Stimulated activated CD4-positive, alpha-beta T cell treated with anti-CD3 and anti-CD28 coated beads, Interleukin-1b, Interleukin-23, amount 100 ng/mL, for 24 hours (primary cell): ENCODE data around the gene SOCS2.

ENCODE experiments used
- DNase-seq, 4 experiments: peaks; one replicate each; pipeline ENCODE4 v3.0.0-alpha.2; 2020; ENCODE audit warnings: low read depth in 4 of 4, low spot score in 1 of 4

SOCS2 gene

DNA sequence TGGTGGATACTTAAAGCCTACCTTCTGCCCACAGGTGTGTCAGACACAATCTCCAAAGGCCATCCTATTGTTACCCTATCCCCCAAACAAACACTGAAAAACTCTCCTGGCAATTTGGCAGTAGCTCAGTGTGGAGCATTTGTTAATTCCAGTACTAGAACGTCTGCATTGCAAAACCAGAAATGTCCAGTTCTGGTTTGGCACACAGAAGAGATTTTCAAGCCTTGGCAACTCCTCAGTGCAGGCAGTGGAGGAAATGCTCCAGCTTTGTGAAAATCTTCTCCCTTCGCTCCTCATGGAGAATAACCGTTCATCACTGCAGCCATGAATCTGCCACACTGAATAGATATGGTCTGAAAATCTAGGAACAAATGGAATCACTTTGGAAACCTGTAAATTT is 5.3 kb upstream of the SOCS2 start:
- no peak for DNase-seq

DNA sequence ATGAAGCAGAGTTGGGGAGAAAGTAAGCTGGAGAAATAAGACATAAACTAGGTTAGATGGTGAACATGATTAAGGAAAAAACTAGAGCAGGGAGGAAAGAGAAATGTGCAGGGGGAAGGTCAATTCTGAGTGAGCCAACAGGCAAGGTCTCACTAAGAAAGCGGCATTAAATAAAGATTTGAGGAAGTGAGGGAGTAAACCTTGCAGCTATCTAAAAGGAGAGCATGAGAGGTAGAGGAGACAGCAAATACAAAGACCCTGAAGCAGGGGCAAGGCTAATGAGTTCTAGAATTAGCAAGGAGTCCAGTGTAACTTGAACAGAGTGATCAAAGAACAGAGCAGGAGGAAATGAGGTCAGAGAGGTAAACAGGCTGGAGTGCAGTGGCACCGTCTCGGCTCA is 4.4 kb upstream of the SOCS2 start:
- DNase-seq: no peak

DNA sequence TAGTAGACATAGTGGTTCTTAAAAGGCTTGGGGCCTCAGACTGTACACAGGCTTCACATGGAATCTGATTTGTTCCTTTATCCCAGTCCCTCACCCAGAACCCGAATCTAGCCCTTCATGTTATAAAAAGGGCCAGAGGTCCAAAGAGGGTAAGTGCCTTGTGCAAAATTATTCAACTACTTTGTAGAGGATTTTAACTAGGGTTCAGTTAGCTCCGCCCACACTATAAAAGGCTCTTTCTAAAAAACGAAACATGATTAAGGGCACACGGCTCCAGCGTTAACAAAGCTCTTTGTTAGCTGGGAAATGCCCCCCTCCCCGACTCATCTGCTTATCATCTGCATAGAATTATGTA is 3.2 kb upstream of the SOCS2 start:
- DNase-seq: no peak

DNA sequence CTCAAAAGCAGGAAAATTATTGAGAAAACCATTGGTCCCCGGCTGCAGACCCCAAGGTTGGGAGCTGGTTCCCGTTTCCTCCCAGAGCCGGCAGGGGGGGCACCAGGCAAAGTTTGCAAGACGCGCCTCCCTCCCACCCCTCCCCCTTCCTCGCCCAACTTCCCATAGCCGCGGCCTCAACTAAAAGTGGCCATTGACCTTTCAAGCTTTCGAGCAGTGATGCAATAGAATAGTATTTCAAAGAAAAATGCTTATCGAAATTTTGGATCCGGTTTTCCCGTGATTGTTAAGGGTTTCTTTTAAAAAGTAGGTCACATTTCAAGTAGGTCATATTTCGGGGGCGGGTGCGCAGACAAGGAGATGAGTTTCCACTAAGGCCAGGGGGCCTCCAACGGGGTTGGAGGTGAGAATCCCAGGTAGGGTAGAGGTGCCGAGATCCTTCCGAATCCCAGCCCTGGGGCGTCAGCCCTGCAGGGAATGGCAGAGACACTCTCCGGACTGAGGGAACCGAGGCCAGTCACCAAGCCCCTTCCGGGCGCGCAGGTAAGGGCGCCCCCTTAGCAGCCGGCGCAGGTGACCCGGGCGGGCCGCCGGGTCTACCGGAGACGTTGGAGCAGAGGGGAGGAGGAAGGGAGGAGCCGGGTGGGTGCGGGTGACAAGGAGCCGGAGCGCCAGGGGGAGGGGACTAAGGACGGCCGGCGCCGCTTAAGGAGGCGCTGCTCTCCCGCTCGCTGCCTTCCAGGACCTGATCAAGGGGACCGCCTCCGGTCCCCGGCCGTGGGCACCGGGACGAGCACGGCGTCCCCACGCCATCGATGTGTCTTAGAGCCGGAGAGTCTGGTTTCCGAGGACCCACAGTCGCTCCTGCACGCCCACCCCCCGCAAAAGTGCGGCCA is 2.6 kb upstream of the SOCS2 start:
- peak; percentile 44 to 66 (median 53) for DNase-seq

DNA sequence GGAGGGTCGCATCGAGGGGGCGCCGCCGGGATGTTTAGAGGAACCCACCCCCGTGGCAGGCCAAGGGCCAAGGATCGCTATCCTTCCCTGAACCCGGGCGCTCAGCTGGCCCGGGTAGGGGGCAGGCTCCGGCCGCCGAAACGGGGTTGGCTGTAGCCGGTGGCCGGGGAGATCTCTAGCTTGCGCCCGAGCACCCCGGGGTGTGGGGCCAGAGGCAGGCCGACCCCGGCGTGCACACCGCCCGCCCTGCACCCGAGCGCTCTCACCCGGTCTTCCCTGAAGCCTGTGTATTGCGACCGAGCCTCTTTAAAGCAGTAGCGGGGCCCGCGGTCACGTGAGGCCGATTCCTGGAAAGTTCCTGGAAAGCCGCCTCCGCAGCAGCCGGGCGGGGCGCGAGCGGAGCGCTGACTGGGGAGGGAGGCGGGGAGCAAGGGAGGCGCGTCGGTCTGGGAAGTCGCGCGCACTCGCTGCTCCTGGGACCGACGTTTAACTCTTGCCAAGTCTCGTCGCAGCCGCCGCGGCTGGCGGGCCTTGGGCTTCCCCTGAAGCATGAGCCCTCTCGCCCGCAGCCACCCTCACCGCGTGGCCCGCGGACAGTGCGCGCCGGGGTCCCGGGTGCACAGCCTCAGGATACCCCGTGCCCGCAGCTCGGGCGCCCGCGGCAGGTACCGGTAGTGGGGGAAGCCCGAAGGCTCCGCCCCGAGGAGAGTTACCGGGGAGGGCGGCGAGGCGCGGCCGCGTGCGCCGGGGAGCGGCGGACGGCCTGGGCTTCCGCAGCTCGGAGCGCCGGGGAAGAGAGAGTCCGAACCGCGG is 1.7 kb upstream of the SOCS2 start:
- peak; percentile 70 to 84 (median 81) for DNase-seq

DNA sequence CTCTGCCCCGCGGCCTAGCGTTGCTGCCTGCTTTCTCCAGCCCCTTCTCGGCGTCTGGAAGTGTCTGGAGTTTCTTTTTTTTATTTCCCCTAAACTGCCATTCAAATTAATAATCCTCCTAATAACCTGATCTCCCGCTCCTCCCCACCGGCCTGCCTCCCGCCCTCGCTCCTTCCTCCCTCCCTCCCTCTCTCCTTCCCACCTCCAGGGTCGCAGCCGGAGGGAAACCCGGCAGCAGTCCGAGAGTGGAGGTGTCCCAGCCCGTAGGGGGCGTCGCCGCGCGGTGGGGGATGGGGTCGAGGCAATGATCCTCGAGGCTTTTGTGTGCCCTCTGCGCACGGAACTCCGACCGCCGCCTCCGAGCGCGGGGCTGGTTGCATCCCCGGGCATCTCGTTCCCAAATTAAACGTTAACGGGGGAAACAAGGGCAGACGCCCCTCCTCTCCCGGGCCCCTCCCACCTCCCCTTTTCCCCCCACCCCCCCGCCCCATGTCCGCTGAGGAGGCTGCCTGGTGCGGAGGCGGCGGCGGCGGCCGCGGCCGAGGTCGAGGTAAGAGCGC is 1.0 kb upstream of the SOCS2 start:
- peak; percentile 28 to 57 (median 34) for DNase-seq

DNA sequence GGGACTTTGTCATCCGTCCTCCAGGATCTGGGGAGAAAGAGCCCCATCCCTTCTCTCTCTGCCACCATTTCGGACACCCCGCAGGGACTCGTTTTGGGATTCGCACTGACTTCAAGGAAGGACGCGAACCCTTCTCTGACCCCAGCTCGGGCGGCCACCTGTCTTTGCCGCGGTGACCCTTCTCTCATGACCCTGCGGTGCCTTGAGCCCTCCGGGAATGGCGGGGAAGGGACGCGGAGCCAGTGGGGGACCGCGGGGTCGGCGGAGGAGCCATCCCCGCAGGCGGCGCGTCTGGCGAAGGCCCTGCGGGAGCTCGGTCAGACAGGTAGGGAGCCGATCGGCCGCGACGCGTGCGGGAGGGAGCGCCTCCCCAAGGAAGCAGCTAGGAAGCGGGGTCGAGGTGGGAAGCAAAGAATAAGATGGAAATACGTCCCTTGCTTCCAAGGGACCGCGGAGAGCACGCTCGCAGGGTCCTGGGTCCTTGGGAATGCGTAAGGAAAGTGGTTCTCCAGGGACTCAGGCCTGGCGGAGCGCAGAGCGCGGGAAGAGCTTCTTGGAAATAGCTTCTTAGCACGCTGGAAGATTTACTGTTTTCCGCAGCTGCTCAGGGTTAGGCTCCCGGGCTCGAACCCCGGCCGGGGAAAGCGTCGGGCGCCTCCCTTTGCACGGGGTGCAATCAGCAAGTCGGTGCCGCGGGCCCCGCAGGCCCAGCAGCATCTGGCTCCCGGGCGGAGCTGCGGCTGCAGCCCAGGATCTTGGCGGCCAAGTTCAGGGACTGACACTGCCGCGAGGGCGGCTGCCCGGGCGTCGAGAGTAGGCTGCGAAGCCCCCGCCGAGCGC is 457 bp downstream of the SOCS2 start:
- no peak for DNase-seq

DNA sequence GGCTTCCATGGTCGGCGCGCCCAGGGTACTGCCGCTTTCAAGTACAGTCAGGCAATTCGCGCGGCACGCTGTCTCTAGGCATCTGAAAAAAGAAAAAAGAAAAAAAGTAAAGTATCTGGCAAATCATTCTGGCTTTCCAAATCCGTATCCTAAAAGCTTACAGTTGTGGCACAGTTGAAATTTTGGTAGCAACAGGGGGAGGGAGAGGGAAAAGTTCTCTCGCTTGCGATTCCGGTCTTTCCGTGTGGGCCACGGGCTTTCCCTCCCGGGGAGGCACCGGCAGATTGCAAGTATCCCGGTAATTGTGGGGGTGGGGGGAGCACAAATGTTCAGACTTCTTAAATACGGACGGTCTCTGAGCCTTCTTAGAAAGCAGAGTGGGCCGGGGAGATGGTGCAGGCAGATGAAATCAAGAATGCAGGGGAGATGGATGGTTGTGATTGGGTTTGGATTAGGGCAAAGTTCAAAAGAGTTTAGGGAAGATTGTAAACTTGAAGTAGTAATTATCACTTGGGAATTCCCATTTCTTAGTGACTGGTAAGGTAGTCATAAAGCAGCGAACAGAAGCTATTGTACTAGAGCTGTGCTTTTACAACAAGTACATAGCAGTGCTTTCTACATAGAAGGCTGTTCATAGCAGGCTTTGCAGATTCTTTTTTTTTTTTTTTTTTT is 1.2 kb downstream of the SOCS2 start:
- peak in 2 of 4 experiments; percentile 10 to 14 for DNase-seq

DNA sequence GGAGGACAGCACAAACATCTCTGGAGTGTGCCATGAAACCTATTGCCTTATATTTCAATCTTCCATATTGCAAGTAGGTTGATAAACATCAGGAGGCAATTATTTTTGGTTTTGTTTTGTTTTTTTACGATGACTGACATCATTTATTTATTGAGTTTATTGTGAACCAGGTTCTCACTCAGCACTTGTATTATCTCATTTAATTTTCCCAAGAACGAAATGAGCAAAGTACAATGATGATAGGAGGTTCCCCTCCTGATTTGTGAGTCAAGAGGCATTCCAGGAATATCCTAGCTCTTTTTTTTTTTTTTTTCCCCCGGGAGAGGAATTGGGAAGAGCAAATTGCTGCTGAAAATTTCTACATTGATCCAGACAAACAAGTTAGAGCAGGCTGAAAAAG is 4.7 kb downstream of the SOCS2 start:
- no peak for DNase-seq

DNA sequence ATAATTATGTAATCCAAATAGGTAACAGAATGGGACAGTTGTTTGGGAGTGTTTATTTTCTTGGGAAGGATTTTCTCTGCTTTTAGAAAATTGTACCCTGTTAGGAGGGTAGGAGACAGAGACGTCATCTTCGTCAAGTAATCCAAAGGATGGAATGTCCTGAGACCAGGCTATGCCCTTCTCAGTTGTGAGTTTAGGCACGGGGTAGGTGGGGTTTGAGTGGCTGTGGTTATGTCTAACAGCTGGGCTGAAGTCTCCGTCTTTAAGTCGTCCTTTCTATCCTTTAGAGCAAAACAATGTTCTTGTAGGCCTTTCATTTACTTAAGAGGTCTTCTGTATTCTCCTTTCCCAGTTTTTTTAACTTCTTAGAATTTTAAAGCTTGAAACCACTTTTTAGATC is 5.7 kb downstream of the SOCS2 start:
- DNase-seq: no peak

DNA sequence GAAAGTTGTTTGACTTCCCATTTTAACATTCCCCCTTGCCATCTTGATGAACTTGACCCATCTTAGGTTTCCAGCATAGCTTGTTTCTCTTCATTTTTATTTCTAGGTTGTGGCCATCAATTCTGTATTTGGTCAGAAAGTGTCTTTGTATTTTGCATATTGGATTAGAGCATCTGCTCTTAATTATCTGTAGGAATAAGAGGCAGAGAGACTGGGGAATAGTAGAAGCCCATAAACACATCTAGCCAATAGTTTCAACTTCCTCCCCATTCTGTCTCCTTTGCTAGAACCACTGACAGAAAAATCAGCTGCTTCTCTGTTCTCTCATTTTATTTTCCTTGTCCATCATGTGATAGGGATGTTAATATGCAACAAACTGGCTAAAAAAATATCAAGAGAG is 8.2 kb downstream of the SOCS2 start:
- DNase-seq: no peak

DNA sequence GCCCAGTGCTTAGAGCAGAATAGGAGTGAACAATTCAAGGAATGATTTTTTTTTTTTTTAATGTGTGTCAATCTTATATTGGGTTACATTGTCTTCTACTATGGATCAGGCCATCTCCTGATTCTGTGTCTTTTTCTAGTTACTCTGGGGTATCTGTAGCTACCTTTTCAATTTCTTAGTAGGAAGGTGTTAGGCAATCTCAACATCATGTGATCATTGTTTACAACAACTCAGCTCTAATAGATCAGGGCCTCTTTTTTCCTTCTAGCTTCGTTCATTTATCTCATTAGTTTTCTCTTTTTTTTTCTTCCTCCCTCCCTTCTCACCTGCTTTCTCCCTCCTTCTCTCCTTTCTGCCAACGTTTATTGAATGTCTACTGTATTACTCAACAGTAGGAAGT is 8.9 kb downstream of the SOCS2 start:
- no peak for DNase-seq

DNA sequence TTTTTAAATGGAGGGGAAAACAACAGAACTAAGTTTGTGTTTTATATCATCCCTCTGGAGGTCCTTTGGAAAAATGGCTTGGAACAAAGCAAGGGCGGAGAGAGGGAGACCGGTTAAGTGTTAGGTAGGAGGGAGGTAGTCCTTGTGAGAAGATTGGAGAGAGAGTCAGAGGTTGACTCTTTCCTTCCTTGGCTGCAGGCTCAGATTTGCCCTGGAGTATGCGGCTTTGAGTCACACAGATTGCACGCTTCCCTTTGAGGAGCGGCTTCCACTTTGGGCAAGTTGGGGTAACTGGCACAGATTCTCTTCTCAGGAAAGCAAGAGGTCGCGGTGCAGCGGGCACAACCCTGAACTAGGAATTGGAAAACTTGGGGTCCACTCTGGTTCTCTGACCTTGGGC is 9.9 kb downstream of the SOCS2 start:
- DNase-seq: no peak

DNA sequence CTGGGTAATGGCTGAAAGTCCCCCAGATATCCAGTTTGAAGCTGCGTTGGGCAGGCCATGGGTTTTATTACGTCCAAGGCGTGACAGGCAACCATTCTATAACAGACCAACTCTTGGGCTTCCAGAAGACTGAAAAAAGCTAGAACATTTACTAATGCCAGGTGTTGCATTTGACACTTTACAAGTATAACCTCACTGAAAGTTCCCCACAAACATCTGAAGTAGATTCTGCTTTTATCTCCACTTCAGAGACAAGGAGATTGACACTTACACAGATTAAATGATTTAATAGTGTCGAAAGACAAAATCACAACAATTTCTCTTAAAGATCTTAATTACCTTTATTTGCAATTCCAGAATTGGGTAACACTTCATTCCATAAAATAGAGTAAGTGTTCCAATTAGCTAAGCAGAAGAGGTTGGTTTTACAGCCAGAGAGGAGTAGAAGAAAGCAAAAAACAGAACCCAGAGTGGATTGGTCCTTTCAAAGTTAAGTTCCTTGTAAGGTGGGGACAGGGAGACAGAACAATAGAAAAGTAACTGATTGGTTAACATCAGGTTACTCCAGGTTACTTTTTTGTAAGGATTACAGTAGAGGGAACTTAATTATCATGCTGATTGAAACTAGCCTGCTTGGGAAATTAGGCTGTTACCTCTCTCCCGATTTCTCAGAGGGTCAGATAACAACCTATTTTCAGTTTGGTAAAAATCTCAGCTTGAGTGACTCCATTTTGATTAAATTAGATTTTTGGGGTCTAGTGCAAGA is 11.3 kb downstream of the SOCS2 start:
- DNase-seq: no peak

DNA sequence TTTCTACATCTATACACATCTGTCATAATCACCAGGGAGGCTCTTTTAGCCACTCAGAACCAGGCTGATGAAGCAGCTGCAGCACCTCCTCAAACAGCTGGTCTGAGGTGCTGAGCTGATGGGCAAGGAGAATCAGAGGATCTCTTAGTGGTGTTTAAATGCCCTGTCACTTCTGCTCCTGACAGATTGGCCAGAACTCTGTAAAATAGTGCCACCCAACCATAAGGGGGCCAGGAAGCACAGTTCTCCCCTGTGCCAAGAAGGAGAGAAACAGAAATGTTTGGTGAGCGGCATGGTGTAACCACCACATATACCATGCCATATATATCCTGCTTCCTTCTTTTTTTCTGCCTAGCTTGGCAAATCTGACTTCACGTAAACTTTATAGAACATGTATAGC is 12.8 kb downstream of the SOCS2 start:
- no peak for DNase-seq

DNA sequence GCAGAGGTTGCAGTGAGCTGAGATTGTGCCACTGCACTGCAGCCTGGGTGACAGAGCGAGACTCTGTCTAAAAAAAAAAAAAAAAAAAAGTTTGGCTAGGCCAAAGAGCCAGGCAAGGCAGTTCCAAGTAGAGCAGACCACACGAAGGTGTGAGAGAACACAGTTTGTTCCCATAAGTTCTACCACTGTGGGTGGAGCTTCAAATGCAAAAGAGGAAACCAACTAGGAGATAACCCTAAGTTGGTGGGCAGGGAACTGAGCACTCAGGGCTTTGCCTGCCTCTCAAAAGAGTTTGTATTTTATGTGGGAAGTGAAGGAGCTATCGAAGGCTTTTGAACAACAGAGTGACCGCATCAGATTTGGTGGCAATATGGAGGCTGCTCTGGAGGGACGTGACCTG is 15.1 kb downstream of the SOCS2 start:
- DNase-seq: no peak

DNA sequence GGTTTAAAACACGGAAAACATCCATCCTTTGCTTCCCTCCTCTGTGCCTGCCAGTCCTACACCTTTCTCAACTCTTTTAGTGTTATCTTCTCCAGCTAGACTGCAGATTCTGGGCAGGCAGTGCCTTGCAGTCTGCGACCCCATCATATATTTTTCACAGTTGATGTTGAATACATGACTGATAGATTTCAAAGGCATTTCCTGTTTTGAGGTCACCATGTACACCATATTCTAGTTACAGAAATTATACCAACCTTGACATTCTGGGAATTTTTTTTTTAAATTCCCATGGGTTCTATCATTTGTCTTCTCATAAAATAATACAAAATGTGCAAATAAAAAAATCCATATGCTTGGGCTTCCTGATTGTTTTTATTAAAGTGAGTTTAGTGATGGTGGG is 16.6 kb downstream of the SOCS2 start:
- no peak for DNase-seq

DNA sequence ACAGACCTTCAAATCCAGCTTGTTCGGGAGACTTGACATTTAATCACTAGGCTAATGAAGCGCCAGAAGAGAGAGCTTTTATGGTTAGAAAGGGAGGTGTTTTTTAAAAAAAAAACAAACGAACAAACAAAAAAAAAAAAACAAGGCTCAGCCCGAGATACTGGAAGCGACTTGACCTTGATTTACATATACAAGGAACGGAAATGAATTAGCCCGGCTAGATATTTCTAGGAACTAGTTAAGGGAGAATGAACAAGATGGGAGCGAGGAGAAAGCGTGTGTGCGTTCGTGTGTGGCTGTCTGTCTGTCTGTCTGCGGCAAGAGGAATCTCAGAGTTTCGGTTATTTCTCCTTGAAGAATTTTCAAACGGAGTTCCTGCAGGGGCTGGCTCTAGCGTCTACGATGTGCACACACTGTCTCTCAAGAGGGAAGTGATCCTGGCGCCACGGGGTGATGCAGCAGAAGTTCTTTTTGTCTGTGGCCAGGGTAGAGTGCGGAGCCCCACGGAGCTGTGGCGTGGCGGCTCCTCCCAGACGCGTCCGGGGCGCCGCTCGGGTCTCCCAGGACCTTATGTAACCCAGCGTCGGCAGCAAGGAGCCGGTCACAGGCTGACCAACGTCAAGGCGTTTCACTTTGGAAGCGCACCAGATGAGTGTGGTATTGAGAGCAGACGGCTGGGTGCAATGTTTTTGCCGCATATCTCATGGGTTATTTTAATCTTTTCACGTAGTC is 18.8 kb downstream of the SOCS2 start:
- DNase-seq: peak in 1 of 4 experiments; percentile 7
